HepG2 (cell line): Measurements from ENCODE around the gene ARVCF. TPM values are rescaled to one million over a fixed set of nuclear protein-coding genes. Genes with fewer than 3 reads are reported as not detected.

Experiments used
- AKAP8 ChIP-seq: sonication (generic); formaldehyde crosslinking; IDR thresholded peaks from 2 replicates; pipeline ENCODE4 v1.5.1; 2020; ENCODE audit warnings: mild to moderate bottlenecking, missing genetic modification reagents
- ASH2L ChIP-seq: fragments of 300-600, 200-600 bp; sonication (generic); IDR thresholded peaks from 2 replicates; pipeline ENCODE4 v1.7.0; 2017; ENCODE audit warnings: low read depth, mild to moderate bottlenecking, moderate library complexity, mixed read lengths, low read length; ENCODE audit not compliant: insufficient read length
- ATF1 ChIP-seq: IDR thresholded peaks from 2 replicates; pipeline ENCODE4 v1.6.1; 2016; ENCODE audit warnings: mild to moderate bottlenecking, control low read depth
- FOXA1 ChIP-seq, 2 experiments: fragments of 450-650 bp in 1 of 2; sonication (generic) in 1 of 2; formaldehyde crosslinking in 1 of 2; IDR thresholded peaks; 2 replicates each; pipeline versions ENCODE4 v1.4.0 to v1.6.1; 2016 to 2020; ENCODE audit warnings: missing genetic modification reagents in 1 of 2
- FOXK2 ChIP-seq: fragments of 450-650 bp; IDR thresholded peaks from 2 replicates; pipeline ENCODE4 v1.6.1; 2016
- MED13 ChIP-seq: sonication (generic); formaldehyde crosslinking; IDR thresholded peaks from 2 replicates; pipeline ENCODE4 v1.5.0; 2020; ENCODE audit warnings: missing genetic modification reagents
- MIER2 ChIP-seq: IDR thresholded peaks from 2 replicates; pipeline ENCODE4 v1.6.1; 2016; ENCODE audit warnings: missing biosample characterization, missing genetic modification reagents
- NCOA2 ChIP-seq: sonication (generic); formaldehyde crosslinking; IDR thresholded peaks from 2 replicates; pipeline ENCODE4 v1.8.0; 2022; ENCODE audit warnings: inconsistent platforms
- PHF5A ChIP-seq: IDR thresholded peaks from one replicate; pipeline ENCODE4 v1.6.1; 2018; ENCODE audit warnings: low read depth, missing genetic modification reagents; ENCODE audit not compliant: unreplicated experiment
- RFXANK ChIP-seq: IDR thresholded peaks from 2 replicates; pipeline ENCODE4 v1.6.1; 2016
- SSRP1 ChIP-seq: IDR thresholded peaks from 2 replicates; pipeline ENCODE4 v1.6.1; 2016; ENCODE audit warnings: control low read depth
- ZBTB21 ChIP-seq: sonication (generic); formaldehyde crosslinking; IDR thresholded peaks from 2 replicates; pipeline ENCODE4 v1.4.0; 2020; ENCODE audit warnings: missing genetic modification reagents
- ZNF260 ChIP-seq: sonication (generic); formaldehyde crosslinking; IDR thresholded peaks from 2 replicates; pipeline ENCODE4 v1.4.0; 2020; ENCODE audit warnings: missing genetic modification reagents, low read depth, mild to moderate bottlenecking, borderline replicate concordance
- ZNF501 ChIP-seq: sonication (generic); formaldehyde crosslinking; IDR thresholded peaks from 2 replicates; pipeline ENCODE4 v1.5.1; 2020; ENCODE audit warnings: mild to moderate bottlenecking, moderate library complexity, missing genetic modification reagents
- ZNF549 ChIP-seq: sonication (generic); formaldehyde crosslinking; IDR thresholded peaks from 2 replicates; pipeline ENCODE4 v1.5.0; 2020; ENCODE audit warnings: missing genetic modification reagents
- ZNF703 ChIP-seq: sonication (generic); formaldehyde crosslinking; IDR thresholded peaks from 2 replicates; pipeline ENCODE4 v1.5.1; 2020; ENCODE audit warnings: missing genetic modification reagents, mild to moderate bottlenecking, moderate library complexity, borderline replicate concordance
- polyA plus RNA-seq, 8 experiments: library from polyadenylated mRNA; depleted of rRNA in 3 of 8; stranded (reverse) in 7 of 8; unstranded in 1 of 8; fragments of >200 nt; fragmentation: Illumina TruSeq in 4 of 8; extraction: Trizol in 4 of 8; gene quantifications; 2 replicates each; pipeline versions ENCODE4 v1.2.1 to v1.2.3, GENCODE V29; 2011 to 2016; ENCODE audit warnings: low read depth in 4 of 8, missing spikeins in 1 of 8, mixed read lengths in 1 of 8; ENCODE audit not compliant: insufficient read depth in 1 of 8
- total RNA-seq, 5 experiments: library from RNA; depleted of rRNA; stranded (reverse); fragments of >200 nt; fragmentation: Illumina TruSeq; extraction: Trizol; gene quantifications; 2 replicates each; pipeline ENCODE4 v1.2.3, GENCODE V29; 2016; ENCODE audit warnings: low read depth in 1 of 5
- TF ChIP-seq, protein P1 (sequence below): IDR thresholded peaks from 2 replicates; pipeline ENCODE4 v1.6.1; 2016
- TF ChIP-seq, protein P2 (sequence below): IDR thresholded peaks from 2 replicates; pipeline ENCODE4 v1.6.1; 2012; ENCODE audit warnings: low read depth, low read length, improper control_type of control experiment
- TF ChIP-seq, protein P3 (sequence below): sonication (generic); formaldehyde crosslinking; IDR thresholded peaks from 2 replicates; pipeline ENCODE4 v1.8.0; 2022; ENCODE audit warnings: mild to moderate bottlenecking, missing genetic modification reagents
- TF ChIP-seq, protein P4 (sequence below): sonication (generic); formaldehyde crosslinking; IDR thresholded peaks from 2 replicates; pipeline ENCODE4 v1.4.0; 2020; ENCODE audit warnings: mild to moderate bottlenecking, missing genetic modification reagents
- TF ChIP-seq, protein P5 (sequence below), 2 experiments: sonication (generic) in 1 of 2; formaldehyde crosslinking in 1 of 2; IDR thresholded peaks; 2 replicates each; pipeline versions ENCODE4 v1.4.0 to v1.6.1; 2016 to 2020; ENCODE audit warnings: borderline replicate concordance in 1 of 2, low read depth in 1 of 2, mild to moderate bottlenecking in 1 of 2, missing genetic modification reagents in 1 of 2

The ARVCF gene
- total and polyA plus RNA-seq, 2 of the 13 experiments (the other 11 are each of a cell fraction or from before 2014, with no cell fraction given) = 16.4 to 17.7 TPM

DNA sequence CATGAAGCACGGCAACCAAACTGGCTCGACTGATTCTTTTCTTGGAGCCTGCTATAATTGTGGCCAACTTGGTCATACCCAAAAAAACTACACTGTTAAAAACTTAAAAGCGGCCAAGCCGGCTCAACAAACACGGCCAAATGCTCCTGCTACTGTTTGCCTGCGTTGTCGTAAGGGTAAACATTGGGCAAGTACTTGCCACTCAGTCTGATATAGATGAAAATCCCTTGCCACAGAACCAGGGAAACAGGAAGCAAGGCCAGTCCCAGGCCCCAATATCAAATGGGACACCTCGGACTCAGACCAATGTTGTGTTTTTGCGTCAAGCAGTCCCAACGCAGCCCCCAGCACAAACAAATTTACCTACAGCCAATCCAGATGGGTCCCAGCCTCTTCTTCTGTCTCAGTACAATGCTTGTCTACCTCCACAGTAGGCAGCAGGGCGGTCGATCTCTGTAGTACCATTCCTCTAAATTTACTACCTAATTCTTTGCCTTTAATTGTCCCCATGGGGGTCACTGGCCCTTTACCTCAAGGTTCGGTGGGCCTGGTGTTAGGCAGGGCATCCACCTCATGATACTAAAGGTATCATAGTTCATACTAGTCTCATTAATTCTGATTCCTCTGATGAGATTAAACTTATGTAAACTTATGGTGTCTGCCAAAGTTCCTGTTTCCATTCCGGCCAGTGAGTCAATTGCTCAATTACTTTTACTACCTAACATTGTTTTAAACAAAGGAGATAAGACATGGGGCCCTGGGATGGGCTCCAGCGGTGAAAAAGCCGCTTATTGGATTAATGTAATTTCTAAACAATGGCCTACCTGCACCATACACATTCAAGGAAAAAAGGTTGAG, 78.8 kb downstream of the ARVCF start (continued):
- no peak for TF ChIP-seq ZNF260 (CRISPR knock-in tag)
- TF ChIP-seq RFXANK (CRISPR knock-in tag) = no peak
- TF ChIP-seq, protein P1, sequence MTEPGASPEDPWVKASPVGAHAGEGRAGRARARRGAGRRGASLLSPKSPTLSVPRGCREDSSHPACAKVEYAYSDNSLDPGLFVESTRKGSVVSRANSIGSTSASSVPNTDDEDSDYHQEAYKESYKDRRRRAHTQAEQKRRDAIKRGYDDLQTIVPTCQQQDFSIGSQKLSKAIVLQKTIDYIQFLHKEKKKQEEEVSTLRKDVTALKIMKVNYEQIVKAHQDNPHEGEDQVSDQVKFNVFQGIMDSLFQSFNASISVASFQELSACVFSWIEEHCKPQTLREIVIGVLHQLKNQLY = no peak
- TF ChIP-seq ATF1 (CRISPR knock-in tag) = no peak
- TF ChIP-seq, protein P2, sequence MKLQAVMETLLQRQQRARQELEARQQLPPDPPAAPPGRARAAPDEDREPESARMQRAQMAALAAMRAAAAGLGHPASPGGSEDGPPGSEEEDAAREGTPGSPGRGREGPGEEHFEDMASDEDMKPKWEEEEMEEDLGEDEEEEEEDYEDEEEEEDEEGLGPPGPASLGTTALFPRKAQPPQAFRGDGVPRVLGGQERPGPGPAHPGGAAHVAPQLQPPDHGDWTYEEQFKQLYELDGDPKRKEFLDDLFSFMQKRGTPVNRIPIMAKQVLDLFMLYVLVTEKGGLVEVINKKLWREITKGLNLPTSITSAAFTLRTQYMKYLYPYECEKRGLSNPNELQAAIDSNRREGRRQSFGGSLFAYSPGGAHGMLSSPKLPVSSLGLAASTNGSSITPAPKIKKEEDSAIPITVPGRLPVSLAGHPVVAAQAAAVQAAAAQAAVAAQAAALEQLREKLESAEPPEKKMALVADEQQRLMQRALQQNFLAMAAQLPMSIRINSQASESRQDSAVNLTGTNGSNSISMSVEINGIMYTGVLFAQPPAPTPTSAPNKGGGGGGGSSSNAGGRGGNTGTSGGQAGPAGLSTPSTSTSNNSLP = 0 out of 2 replicates have a peak, but pooled peaks have one; percentile 21
- 0 out of 2 replicates have a peak, but pooled peaks have one; percentile 2 for TF ChIP-seq ZBTB21
- TF ChIP-seq PHF5A (CRISPR knock-in tag) = no peak
- TF ChIP-seq AKAP8 (CRISPR knock-in tag) = no peak
- TF ChIP-seq FOXK2 = 0 out of 2 replicates have a peak, but pooled peaks have one; percentile 28
- TF ChIP-seq MIER2 (CRISPR knock-in tag) = no peak
- peak; percentile 64; the same call in 1 of the 2 replicates for TF ChIP-seq SSRP1 (CRISPR knock-in tag)
- TF ChIP-seq, protein P3, sequence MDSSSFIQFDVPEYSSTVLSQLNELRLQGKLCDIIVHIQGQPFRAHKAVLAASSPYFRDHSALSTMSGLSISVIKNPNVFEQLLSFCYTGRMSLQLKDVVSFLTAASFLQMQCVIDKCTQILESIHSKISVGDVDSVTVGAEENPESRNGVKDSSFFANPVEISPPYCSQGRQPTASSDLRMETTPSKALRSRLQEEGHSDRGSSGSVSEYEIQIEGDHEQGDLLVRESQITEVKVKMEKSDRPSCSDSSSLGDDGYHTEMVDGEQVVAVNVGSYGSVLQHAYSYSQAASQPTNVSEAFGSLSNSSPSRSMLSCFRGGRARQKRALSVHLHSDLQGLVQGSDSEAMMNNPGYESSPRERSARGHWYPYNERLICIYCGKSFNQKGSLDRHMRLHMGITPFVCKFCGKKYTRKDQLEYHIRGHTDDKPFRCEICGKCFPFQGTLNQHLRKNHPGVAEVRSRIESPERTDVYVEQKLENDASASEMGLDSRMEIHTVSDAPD (CRISPR knock-in tag) = no peak
- TF ChIP-seq, protein P4, sequence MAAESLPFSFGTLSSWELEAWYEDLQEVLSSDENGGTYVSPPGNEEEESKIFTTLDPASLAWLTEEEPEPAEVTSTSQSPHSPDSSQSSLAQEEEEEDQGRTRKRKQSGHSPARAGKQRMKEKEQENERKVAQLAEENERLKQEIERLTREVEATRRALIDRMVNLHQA (CRISPR knock-in tag) = no peak
- TF ChIP-seq MED13 (CRISPR knock-in tag) = no peak
- TF ChIP-seq ASH2L = no peak
- TF ChIP-seq ZNF703 = no peak
- TF ChIP-seq NCOA2 (CRISPR knock-in tag) = peak; percentile 32; the same call in 1 of the 2 replicates
- 0 out of 2 replicates have a peak, but pooled peaks have one; percentile 23 for TF ChIP-seq ZNF501
- TF ChIP-seq, protein P5, sequence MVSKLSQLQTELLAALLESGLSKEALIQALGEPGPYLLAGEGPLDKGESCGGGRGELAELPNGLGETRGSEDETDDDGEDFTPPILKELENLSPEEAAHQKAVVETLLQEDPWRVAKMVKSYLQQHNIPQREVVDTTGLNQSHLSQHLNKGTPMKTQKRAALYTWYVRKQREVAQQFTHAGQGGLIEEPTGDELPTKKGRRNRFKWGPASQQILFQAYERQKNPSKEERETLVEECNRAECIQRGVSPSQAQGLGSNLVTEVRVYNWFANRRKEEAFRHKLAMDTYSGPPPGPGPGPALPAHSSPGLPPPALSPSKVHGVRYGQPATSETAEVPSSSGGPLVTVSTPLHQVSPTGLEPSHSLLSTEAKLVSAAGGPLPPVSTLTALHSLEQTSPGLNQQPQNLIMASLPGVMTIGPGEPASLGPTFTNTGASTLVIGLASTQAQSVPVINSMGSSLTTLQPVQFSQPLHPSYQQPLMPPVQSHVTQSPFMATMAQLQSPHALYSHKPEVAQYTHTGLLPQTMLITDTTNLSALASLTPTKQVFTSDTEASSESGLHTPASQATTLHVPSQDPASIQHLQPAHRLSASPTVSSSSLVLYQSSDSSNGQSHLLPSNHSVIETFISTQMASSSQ (IDR thresholded peaks at IDR 0.05; ENCODE audit: low read depth) = no peak
- TF ChIP-seq, protein P5 (CRISPR knock-in tag; IDR thresholded peaks at IDR 0.05; ENCODE audit: borderline replicate concordance) = no peak
- TF ChIP-seq ZNF549 (CRISPR knock-in tag) = no peak
- TF ChIP-seq FOXA1 (IDR thresholded peaks at IDR 0.05) = no peak
- peak; percentile 92 for TF ChIP-seq FOXA1 (CRISPR knock-in tag; IDR thresholded peaks at IDR 0.05)
